ENCODE results near the gene BIRC6.

The BIRC6 gene

DNA sequence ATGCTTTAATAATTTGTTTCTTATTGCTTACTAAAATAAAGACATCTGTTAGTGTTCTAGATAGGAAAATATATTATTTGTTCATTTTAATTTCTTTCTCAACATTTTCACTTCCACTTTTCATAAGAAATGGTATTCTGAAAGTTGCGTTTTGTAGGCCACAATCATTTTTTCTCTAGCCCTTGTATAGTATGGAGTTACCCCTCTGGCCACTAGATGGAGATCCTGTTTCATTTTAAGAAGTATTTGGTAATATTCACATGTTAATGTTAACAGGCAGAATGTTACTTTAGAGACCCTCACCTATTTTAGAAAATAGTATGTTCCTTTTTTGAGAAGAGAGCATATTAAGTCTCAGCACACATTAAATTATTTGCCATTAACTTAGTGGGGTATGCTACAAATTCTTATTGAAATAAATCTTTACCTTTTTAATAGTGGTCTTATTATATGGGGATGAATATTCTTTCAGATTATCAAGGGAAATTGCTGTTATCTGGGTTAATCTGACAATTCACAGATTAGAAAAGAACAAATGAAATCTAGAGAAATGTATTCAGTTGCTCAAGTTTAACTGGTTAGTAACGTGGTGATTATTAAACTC lies 197.1 kb downstream of the BIRC6 start:
- no peak for ATAC-seq (replicated peaks; ENCODE audit: extremely low read depth, poor library complexity, severe bottlenecking)
- Mint-ChIP-seq H3K4me1 (no peaks in the 10 kb centered on the region), H3K9me3 (no peaks in the 10 kb centered on the region), H3K27ac (ENCODE audit: low read depth) (no peak overlapping the region), H3K27me3 (no peaks in the 10 kb centered on the region), H3K36me3 (ENCODE audit: insufficient read depth) (peaks cover 18% of the 10 kb centered on the region), H3K4me3 (no peak overlapping the region)
- no peak for DNase-seq (ENCODE audit: low spot score in 2 of 2)

DNA sequence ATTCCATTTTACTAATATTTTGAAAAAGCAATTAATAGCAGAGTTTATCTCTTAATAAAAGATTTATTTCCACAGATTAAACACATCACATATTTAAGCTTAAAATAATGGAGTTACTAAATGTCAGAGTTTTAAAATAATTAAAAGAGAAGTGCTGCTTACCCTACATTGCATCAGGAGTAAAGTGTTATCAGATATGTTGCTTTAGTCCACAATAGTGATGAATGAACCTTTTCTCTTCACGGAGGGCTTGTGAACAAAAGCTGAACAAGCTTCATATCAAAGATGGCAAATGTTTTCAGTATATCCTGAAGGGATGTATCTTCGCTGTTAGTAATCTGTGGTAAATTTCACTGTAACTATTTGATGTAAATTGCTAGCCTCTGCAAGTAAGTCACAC lies 201.7 kb downstream of the BIRC6 start:
- Mint-ChIP-seq H3K4me1 (peaks cover 8% of the 10 kb centered on the region), H3K36me3 (ENCODE audit: insufficient read depth) (peaks cover 21% of the 10 kb centered on the region), H3K27ac (ENCODE audit: low read depth) (no peak overlapping the region), H3K4me3 (no peak overlapping the region), H3K9me3 (no peaks in the 10 kb centered on the region), H3K27me3 (no peaks in the 10 kb centered on the region)
- ATAC-seq (replicated peaks; ENCODE audit: extremely low read depth, poor library complexity, severe bottlenecking) (no peak), DNase-seq (ENCODE audit: low spot score in 2 of 2) (no peak)

DNA sequence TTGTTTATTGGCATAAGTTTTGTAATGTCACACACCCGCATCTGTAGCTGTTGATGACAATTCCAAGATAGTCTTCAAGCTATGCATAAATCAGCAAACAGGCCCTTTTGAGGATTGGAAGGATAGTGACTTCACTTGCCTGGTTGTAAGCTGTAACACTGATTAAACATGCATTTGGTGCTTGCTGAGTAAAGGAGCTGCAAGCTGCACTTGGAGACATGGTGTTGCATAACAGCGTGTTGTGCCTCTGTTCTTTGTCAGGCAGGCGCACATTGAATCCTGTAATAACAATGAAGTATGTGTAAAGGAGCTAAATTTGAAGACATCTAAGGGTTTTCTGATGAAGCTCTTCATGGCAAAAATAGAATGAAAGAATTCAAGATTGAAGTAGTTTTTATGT lies 202.3 kb downstream of the BIRC6 start:
- Mint-ChIP-seq H3K4me1 (peaks cover 11% of the 10 kb centered on the region), H3K9me3 (no peaks in the 10 kb centered on the region), H3K27me3 (no peaks in the 10 kb centered on the region), H3K27ac (ENCODE audit: low read depth) (no peak overlapping the region), H3K4me3 (no peak overlapping the region), H3K36me3 (ENCODE audit: insufficient read depth) (peaks cover 21% of the 10 kb centered on the region)
- ATAC-seq (replicated peaks; ENCODE audit: extremely low read depth, poor library complexity, severe bottlenecking) (no peak), DNase-seq (ENCODE audit: low spot score in 2 of 2) (no peak)

DNA sequence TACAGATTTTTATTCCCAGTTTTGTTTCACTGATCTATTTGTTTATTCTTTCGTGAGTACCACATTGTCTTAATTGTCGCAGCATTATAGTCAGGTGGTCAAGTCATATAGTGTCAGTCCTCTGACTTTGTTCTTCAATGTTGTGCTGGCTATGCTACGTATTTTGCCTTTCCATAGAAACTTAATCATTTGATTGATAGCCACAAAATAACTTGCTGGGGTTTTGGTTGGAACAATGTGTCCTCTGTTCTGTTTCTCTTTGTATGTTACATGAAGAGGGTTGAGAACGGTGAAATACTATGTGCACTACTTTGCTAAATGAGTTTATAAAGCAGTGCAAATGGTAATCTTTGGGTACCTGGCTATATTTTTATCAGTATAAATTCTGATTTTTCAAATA lies 206.1 kb downstream of the BIRC6 start:
- ATAC-seq (replicated peaks; ENCODE audit: extremely low read depth, poor library complexity, severe bottlenecking) = no peak
- Mint-ChIP-seq H3K4me1 (peaks cover 15% of the 10 kb centered on the region), H3K27ac (ENCODE audit: low read depth) (peak overlapping the region; percentile 27)

DNA sequence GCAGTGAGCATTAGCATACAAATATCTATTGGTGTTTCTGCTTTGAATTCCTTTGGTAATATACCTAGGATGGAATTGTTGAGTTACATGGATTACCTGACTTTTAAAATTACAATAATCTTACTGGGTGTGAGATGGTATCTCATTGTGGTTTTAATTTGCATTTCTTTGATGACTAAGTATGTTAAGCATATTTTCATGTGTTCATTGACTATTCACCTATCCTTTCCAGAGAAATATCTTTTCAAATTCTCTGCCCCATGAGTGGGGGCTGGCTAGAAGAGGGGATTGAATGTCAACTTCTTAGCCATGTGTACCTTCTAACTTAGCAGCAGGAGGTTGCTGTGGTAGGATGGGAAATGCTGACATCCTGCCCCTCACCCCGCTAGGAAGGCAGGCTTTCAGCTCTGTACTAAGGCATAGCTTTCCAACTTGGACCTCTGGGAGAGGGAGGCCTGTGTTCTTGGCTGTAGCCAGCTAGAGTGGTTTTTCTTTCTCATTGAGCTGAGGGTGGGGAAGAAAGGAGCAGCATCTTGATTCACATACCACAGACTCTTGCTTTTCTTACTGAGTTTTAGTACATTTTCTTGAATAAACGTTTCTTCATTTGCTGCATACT lies 207.7 kb downstream of the BIRC6 start:
- no peaks in the 10 kb centered on the region for H3K9me3 Mint-ChIP-seq
- H3K27ac Mint-ChIP-seq (ENCODE audit: low read depth) = no peak overlapping the region
- DNase-seq (ENCODE audit: low spot score in 2 of 2) (no peak), ATAC-seq (replicated peaks; ENCODE audit: extremely low read depth, poor library complexity, severe bottlenecking) (no peak)
- H3K4me1 Mint-ChIP-seq = peaks cover 15% of the 10 kb centered on the region
- H3K36me3 Mint-ChIP-seq (ENCODE audit: insufficient read depth) = peaks cover 17% of the 10 kb centered on the region
- H3K4me3 Mint-ChIP-seq = no peak overlapping the region
- no peaks in the 10 kb centered on the region for H3K27me3 Mint-ChIP-seq

More for the DNA sequence above, 206.1 kb downstream of the BIRC6 start:
- Mint-ChIP-seq H3K4me3 (no peak overlapping the region), H3K36me3 (ENCODE audit: insufficient read depth) (peaks cover 12% of the 10 kb centered on the region), H3K9me3 (no peaks in the 10 kb centered on the region), H3K27me3 (no peaks in the 10 kb centered on the region)
- no peak for DNase-seq (ENCODE audit: low spot score in 2 of 2)

DNA sequence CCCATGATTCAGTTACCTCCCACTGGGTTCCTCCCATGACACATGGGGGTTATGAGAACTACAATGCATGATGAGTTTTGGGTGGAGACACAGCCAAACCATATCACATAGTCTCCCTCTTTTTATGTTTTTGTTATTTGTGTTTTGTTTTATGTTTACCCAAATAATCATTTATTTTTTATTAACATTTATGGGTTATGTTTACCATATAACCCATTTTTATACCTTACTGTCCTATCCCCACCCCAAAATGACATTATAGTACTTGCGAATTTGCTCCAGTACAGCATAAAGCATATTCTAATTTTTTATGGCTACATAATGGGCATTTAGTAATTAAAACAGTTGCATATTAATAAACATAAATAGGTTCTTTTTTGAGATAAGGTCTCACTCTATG lies 209.1 kb downstream of the BIRC6 start:
- Mint-ChIP-seq H3K4me1 (peaks cover 17% of the 10 kb centered on the region), H3K36me3 (ENCODE audit: insufficient read depth) (peaks cover 18% of the 10 kb centered on the region), H3K27me3 (no peaks in the 10 kb centered on the region), H3K27ac (ENCODE audit: low read depth) (no peak overlapping the region), H3K4me3 (no peak overlapping the region), H3K9me3 (no peaks in the 10 kb centered on the region)
- no peak for DNase-seq (ENCODE audit: low spot score in 2 of 2)
- ATAC-seq (replicated peaks; ENCODE audit: extremely low read depth, poor library complexity, severe bottlenecking) = no peak

DNA sequence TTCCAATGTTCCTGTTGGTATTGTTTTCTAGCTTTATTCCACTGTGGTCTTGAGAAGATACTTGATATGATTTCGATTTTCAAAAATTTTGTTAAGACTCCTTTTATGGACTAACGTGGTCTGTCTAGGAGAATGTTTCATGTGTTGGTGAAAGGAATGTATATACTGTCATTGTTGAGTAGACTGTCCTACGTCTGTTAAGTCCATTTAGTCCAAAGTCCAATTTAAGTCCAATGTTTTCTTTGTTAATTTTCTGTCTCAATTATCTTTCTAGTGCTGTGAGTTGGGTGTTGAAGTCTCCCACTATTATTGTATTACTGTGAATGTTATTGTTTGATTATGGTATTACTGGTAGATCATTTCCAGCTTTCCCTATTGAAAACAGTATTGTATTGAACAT lies 215.2 kb downstream of the BIRC6 start:
- Mint-ChIP-seq H3K4me1 (peaks cover 30% of the 10 kb centered on the region), H3K27ac (ENCODE audit: low read depth) (peak overlapping the region; percentile 54), H3K4me3 (no peak overlapping the region), H3K9me3 (no peaks in the 10 kb centered on the region), H3K27me3 (no peaks in the 10 kb centered on the region), H3K36me3 (ENCODE audit: insufficient read depth) (peaks cover 25% of the 10 kb centered on the region)
- no peak for ATAC-seq (replicated peaks; ENCODE audit: extremely low read depth, poor library complexity, severe bottlenecking)
- DNase-seq (ENCODE audit: low spot score in 2 of 2) = no peak

DNA sequence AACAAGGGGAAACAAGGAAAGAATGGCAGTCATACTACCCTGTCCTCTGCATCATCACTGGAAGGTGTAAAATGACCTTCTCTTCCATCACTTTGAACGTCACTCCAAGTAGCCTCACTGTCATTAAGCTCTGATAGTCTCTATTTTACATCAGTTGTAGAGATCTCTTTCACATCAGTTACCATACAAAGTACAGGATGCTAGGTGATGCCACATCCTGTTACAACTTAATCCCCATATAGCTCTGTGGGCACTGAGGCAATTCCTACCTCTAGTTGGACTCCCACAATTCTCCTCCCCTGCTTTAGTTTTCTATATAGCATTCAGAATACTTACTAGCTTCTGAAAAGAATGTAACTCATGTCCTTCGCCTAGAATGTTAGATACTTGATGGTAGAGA lies 215.9 kb downstream of the BIRC6 start:
- no peak overlapping the region for H3K4me3 Mint-ChIP-seq
- peak; percentile 85 for ATAC-seq (replicated peaks; ENCODE audit: extremely low read depth, poor library complexity, severe bottlenecking)
- peaks cover 30% of the 10 kb centered on the region for H3K4me1 Mint-ChIP-seq
- no peaks in the 10 kb centered on the region for H3K27me3 Mint-ChIP-seq
- DNase-seq (ENCODE audit: low spot score in 2 of 2) = no peak
- no peaks in the 10 kb centered on the region for H3K9me3 Mint-ChIP-seq
- peak overlapping the region; percentile 54 for H3K27ac Mint-ChIP-seq (ENCODE audit: low read depth)
- peaks cover 25% of the 10 kb centered on the region for H3K36me3 Mint-ChIP-seq (ENCODE audit: insufficient read depth)

DNA sequence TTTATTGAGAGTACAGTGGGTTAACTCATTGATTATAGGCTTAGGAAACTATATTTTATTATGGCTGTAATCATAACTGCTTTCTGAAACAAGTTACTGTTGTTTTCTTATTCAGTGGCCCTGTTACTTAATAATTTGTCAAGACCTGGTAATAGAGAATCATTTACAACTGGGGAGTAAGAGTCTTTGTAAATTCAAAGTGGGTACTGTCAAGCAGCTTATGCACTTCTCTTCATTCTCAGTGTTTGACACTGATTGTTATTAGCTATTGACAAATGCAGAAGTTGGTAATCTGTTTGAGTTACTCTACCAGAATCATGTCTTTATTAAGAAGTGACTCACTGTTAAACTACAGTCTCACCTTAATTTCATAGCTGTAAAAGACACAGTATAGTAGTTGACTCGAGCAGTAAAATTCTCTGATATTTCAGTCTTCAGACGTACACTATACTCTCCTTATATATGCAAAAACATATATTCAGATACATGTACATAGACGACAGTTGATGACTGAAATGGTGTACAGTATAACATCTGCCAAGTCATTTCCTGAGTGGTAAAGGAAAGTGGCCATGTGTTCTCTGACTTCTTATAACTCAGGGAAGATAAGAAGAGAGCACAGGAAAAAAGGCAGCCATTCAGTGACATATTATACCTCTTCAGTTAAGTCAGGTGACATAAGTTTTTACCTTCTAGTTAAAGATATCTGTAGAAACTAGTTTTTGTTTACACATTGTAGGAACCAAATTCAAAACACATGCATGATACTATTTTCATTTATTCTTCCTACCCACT lies 235.0 kb downstream of the BIRC6 start:
- DNase-seq (ENCODE audit: low spot score in 2 of 2) (no peak), ATAC-seq (replicated peaks; ENCODE audit: extremely low read depth, poor library complexity, severe bottlenecking) (peak; percentile 68)
- Mint-ChIP-seq H3K27me3 (no peaks in the 10 kb centered on the region), H3K36me3 (ENCODE audit: insufficient read depth) (peaks cover 21% of the 10 kb centered on the region), H3K4me3 (no peak overlapping the region), H3K27ac (ENCODE audit: low read depth) (peak overlapping the region; percentile 16), H3K9me3 (no peaks in the 10 kb centered on the region), H3K4me1 (peaks cover 33% of the 10 kb centered on the region)

DNA sequence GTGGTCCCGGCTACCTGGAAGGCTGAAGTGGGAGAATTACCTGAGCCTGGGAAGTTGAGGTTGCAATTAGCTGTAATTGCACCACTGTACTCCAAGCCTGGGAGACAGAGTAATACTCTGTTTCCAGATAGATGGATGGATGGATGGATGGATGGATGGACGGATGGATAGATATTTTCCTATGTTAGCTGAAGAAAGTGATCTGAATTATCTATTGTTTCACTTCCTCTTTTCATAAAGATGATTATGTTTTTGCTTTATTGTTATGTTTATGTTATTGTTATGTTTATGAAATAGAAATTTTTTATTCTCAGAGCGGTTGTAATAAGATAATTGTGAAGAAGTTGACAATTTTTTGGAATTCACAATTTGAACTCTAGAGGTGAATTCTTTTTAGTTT lies 237.8 kb downstream of the BIRC6 start:
- no peak overlapping the region for H3K27ac Mint-ChIP-seq (ENCODE audit: low read depth)

DNA sequence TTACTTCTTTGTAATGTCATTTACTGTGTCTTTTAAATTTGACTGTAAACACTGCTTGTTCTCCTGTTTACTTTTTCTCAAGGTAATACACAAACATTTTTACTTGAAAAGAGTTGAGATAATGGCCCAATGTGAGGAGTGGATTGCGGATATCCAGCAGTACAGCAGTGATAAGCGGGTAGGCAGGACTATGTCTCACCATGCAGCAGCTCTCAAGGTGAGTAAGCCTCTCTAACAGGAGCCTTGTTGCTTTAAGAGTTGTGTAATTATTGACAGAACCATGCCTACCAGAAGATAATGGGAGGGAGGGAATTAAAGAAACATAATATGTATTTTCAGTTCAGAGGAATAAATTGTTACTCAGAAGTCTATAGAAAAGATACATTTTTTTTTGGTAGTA lies 254.5 kb downstream of the BIRC6 start:
- Mint-ChIP-seq H3K27me3 (no peaks in the 10 kb centered on the region), H3K27ac (ENCODE audit: low read depth) (no peak overlapping the region), H3K4me3 (no peak overlapping the region), H3K36me3 (ENCODE audit: insufficient read depth) (peaks cover 62% of the 10 kb centered on the region), H3K4me1 (no peaks in the 10 kb centered on the region), H3K9me3 (no peaks in the 10 kb centered on the region)
- DNase-seq (ENCODE audit: low spot score in 2 of 2) = no peak
- ATAC-seq (replicated peaks; ENCODE audit: extremely low read depth, poor library complexity, severe bottlenecking) = no peak

More for the DNA sequence above, 237.8 kb downstream of the BIRC6 start:
- DNase-seq (ENCODE audit: low spot score in 2 of 2) (no peak), ATAC-seq (replicated peaks; ENCODE audit: extremely low read depth, poor library complexity, severe bottlenecking) (no peak)
- Mint-ChIP-seq H3K9me3 (no peaks in the 10 kb centered on the region), H3K27me3 (no peaks in the 10 kb centered on the region), H3K4me3 (no peak overlapping the region), H3K36me3 (ENCODE audit: insufficient read depth) (peaks cover 37% of the 10 kb centered on the region), H3K4me1 (peaks cover 28% of the 10 kb centered on the region)

DNA sequence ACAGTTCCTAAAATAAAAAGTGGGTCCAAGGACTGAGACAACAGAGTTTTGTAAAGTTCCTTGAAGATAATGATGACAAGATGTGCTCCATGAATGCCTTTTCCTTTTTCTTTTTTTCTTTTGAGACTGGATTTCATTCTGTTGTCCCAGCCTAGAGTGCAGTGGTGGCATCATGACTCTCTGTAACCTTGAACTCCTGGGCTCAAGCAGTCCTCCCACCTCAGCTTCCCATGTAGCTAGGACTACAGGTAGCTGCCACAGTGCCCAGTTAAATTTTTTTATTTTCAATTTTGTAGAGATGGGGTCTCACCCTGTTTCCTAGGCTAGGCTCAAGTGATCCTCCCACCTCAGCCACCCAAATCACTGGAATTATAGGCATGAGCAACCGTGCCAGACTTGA lies 254.9 kb downstream of the BIRC6 start:
- no peaks in the 10 kb centered on the region for H3K27me3 Mint-ChIP-seq
- DNase-seq (ENCODE audit: low spot score in 2 of 2) (no peak), ATAC-seq (replicated peaks; ENCODE audit: extremely low read depth, poor library complexity, severe bottlenecking) (no peak)
- no peaks in the 10 kb centered on the region for H3K9me3 Mint-ChIP-seq
- peaks cover 61% of the 10 kb centered on the region for H3K36me3 Mint-ChIP-seq (ENCODE audit: insufficient read depth)
- H3K4me3 Mint-ChIP-seq = no peak overlapping the region
- H3K4me1 Mint-ChIP-seq = no peaks in the 10 kb centered on the region
- H3K27ac Mint-ChIP-seq (ENCODE audit: low read depth) = no peak overlapping the region

DNA sequence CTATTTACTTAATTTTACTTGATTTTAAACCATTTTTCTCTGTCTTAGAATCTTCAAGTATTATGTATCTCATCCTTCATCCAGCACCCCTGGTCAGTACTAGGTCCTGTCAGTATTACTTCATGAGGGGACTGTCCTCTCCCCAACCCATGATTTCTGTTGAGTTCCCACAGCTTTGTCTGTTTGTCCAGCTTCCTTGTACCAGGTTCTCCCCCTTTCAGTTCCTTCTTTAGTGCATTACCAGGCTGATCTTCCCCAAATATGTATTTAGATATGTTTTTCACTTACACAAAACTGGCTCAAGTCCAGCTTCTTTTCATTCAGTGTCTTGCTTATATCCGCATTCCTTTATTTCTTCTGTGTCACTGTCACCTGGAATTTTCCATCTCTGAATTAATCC lies 257.3 kb downstream of the BIRC6 start:
- H3K27ac Mint-ChIP-seq (ENCODE audit: low read depth) = peak overlapping the region; percentile 5
- DNase-seq (ENCODE audit: low spot score in 2 of 2) = no peak
- H3K9me3 Mint-ChIP-seq = no peaks in the 10 kb centered on the region
- no peak overlapping the region for H3K4me3 Mint-ChIP-seq
- no peak for ATAC-seq (replicated peaks; ENCODE audit: extremely low read depth, poor library complexity, severe bottlenecking)
- H3K27me3 Mint-ChIP-seq = no peaks in the 10 kb centered on the region
- peaks cover 51% of the 10 kb centered on the region for H3K36me3 Mint-ChIP-seq (ENCODE audit: insufficient read depth)
- no peaks in the 10 kb centered on the region for H3K4me1 Mint-ChIP-seq
